Upper lobe of left lung (tissue), 6 donors: ENCODE measurements around the gene FILIP1L. TPM values are rescaled to one million over a fixed set of nuclear protein-coding genes. Genes with fewer than 3 reads are reported as not detected.

Experiments
- ATAC-seq, 2 donors: fragments of 200-7000 bp; cut with Tn5 transposase; one replicate each; pipeline ENCODE4 v1.9.1; 2022; ENCODE audit warnings: mild to moderate bottlenecking in 2 of 2, moderate library complexity in 2 of 2; ENCODE audit not compliant: low FRiP score in 2 of 2
- DNase-seq, 2 donors: peaks; one replicate each; pipeline ENCODE4 v3.0.0-alpha.2; 2019 to 2020
- H3K27ac ChIP-seq, 4 donors: fragments of 200-600 bp; sonication (generic); one replicate each; pipeline ENCODE4 v1.5.1; 2016 to 2019
- H3K27me3 ChIP-seq, 4 donors: fragments of 200-600 bp; sonication (generic); one replicate each; pipeline ENCODE4 v1.5.1; 2017 to 2019
- H3K36me3 ChIP-seq, 4 donors: fragments of 200-600 bp; sonication (generic); one replicate each; pipeline ENCODE4 v1.5.1; 2016 to 2019
- H3K4me1 ChIP-seq, 4 donors: fragments of 200-600 bp; sonication (generic); one replicate each; pipeline ENCODE4 v1.5.1; 2018 to 2019
- H3K4me3 ChIP-seq, 4 donors: fragments of 200-600 bp; sonication (generic); one replicate each; pipeline ENCODE4 v1.5.1; 2017 to 2019; ENCODE audit warnings: mild to moderate bottlenecking in 2 of 4, moderate library complexity in 1 of 4
- H3K9me3 ChIP-seq, 4 donors: fragments of 200-600 bp; sonication (generic); one replicate each; pipeline ENCODE4 v1.5.1; 2018 to 2019
- CTCF ChIP-seq, 6 experiments: fragments of 450-650 bp in 4 of 6; fragments of 200-600 bp in 2 of 6; sonication (generic) in 2 of 6; IDR thresholded peaks; one replicate each; pipeline ENCODE4 v1.5.1; 2016 to 2019; ENCODE audit warnings: antibody characterized with exemption in 6 of 6
- EP300 ChIP-seq, 4 donors: sonication (generic); formaldehyde crosslinking; IDR thresholded peaks; one replicate each; pipeline ENCODE4 v1.5.1; 2017; ENCODE audit warnings: antibody characterized with exemption in 4 of 4, control low read depth in 2 of 4
- POLR2A ChIP-seq, 4 donors: fragments of 450-650 bp; IDR thresholded peaks; one replicate each; pipeline ENCODE4 v1.5.1; 2016 to 2017; ENCODE audit warnings: antibody characterized with exemption in 4 of 4, mild to moderate bottlenecking in 2 of 4
- POLR2AphosphoS5 ChIP-seq, 2 donors: sonication (generic); formaldehyde crosslinking; IDR thresholded peaks; one replicate each; pipeline ENCODE4 v1.5.1; 2017; ENCODE audit warnings: antibody characterized with exemption in 2 of 2
- whole genome bisulfite sequencing, 2 donors: methylation state at CpG; one replicate each; pipeline ENCODE4 v1.1.5; 2017 to 2018; 5-methylcytosine and 5-hydroxymethylcytosine counted together
- total RNA-seq, 6 donors: library from RNA; depleted of rRNA in 4 of 6; stranded (reverse); fragments of >200 nt in 4 of 6; gene quantifications; one replicate each; pipeline versions ENCODE4 v1.1.0 to v1.2.1, GENCODE V29; 2016 to 2021
- donor health status: DM: no; HTN: no; CAD: no; lungs with moderate emphysema.
- donor health status: DM: no; HTN: yes; CAD: no; lungs with severe emphysema.

Gene FILIP1L
- total RNA-seq, 6 donors from 2014 or later, result 19.4 to 38.2 (median 25.9) TPM

- ATAC-seq, result no peak
- Histone ChIP-seq H3K27ac (no peak overlapping the region), H3K36me3 (no peaks in the 10 kb centered on the region), H3K4me3 (no peak overlapping the region), H3K9me3 (no peaks in the 10 kb centered on the region), H3K4me1 (no peaks in the 10 kb centered on the region), H3K27me3 (no peaks in the 10 kb centered on the region)
- TF ChIP-seq POLR2A (IDR thresholded peaks at IDR 0.05) (no peak), CTCF (IDR thresholded peaks at IDR 0.05) (no peak), POLR2AphosphoS5 (IDR thresholded peaks at IDR 0.05) (no peak), EP300 (IDR thresholded peaks at IDR 0.05) (no peak)
- no peak for DNase-seq
- 93 to 96% methylated on average over 1 of the region's 1 CpG for WGBS, 2 donors
Measured at GRCh38 chr3:99970198-99970597, 144.1 kb downstream of the FILIP1L start.

- DNase-seq (no peak), ATAC-seq (peak in 1 of 2 donors; percentile 58)
- no peaks in the 10 kb centered on the region for H3K36me3 ChIP-seq
- H3K4me1 ChIP-seq, result no peaks in the 10 kb centered on the region
- no peak overlapping the region for H3K4me3 ChIP-seq
- no peak for TF ChIP-seq POLR2A (IDR thresholded peaks at IDR 0.05)
- no peak for TF ChIP-seq POLR2AphosphoS5 (IDR thresholded peaks at IDR 0.05)
- TF ChIP-seq CTCF (IDR thresholded peaks at IDR 0.05), result no peak
- TF ChIP-seq EP300 (IDR thresholded peaks at IDR 0.05), result no peak
- H3K27me3 ChIP-seq, result no peaks in the 10 kb centered on the region
- no peak overlapping the region for H3K27ac ChIP-seq
- 75 to 76% methylated on average over 3 of the region's 3 CpGs for WGBS, 2 donors
- no peaks in the 10 kb centered on the region for H3K9me3 ChIP-seq
Measured at GRCh38 chr3:99969136-99969535, 145.2 kb downstream of the FILIP1L start.

GRCh38 chr3:99967796-99968195 lies 146.5 kb downstream of the FILIP1L start:
- Histone ChIP-seq H3K4me3 (no peak overlapping the region), H3K27me3 (no peaks in the 10 kb centered on the region), H3K36me3 (no peaks in the 10 kb centered on the region), H3K9me3 (no peaks in the 10 kb centered on the region), H3K27ac (no peak overlapping the region), H3K4me1 (no peaks in the 10 kb centered on the region)
- 84 to 89% methylated on average over 2 of the region's 2 CpGs for WGBS, 2 donors
- ATAC-seq (peak in 1 of 2 donors; percentile 54), DNase-seq (no peak)
- TF ChIP-seq POLR2A (IDR thresholded peaks at IDR 0.05) (no peak), POLR2AphosphoS5 (IDR thresholded peaks at IDR 0.05) (no peak), CTCF (IDR thresholded peaks at IDR 0.05) (no peak), EP300 (IDR thresholded peaks at IDR 0.05) (no peak)

- ATAC-seq (peak in 1 of 2 donors; percentile 63), DNase-seq (no peak)
- H3K27ac ChIP-seq, result no peak overlapping the region
- WGBS, 2 donors, result 88 to 95% methylated on average over 7 of the region's 7 CpGs
- H3K4me1 ChIP-seq, result no peaks in the 10 kb centered on the region
- no peaks in the 10 kb centered on the region for H3K36me3 ChIP-seq
- no peaks in the 10 kb centered on the region for H3K9me3 ChIP-seq
- TF ChIP-seq CTCF (IDR thresholded peaks at IDR 0.05), result no peak
- TF ChIP-seq POLR2AphosphoS5 (IDR thresholded peaks at IDR 0.05), result no peak
- TF ChIP-seq POLR2A (IDR thresholded peaks at IDR 0.05), result no peak
- TF ChIP-seq EP300 (IDR thresholded peaks at IDR 0.05), result no peak
- no peak overlapping the region for H3K4me3 ChIP-seq
- no peaks in the 10 kb centered on the region for H3K27me3 ChIP-seq
Measured at GRCh38 chr3:99966662-99967416, 147.5 kb downstream of the FILIP1L start.
